Activated CD8-positive, alpha-beta memory T cell treated with anti-CD3 and anti-CD28 coated beads, Interleukin-2, amount 50 U/mL, for 4 hours (primary cell): Measurements from ENCODE around the gene RFX5.
A peak's percentile ranks its signal among the peaks of the same experiment; 100 is the strongest.

Source experiments
- DNase-seq: peaks from one replicate; pipeline ENCODE4 v3.0.0-alpha.2; 2020

RFX5 gene

GRCh38 chr1:151315565-151316235 is 31.4 kb downstream of the RFX5 start:
- no peak for DNase-seq

DNA sequence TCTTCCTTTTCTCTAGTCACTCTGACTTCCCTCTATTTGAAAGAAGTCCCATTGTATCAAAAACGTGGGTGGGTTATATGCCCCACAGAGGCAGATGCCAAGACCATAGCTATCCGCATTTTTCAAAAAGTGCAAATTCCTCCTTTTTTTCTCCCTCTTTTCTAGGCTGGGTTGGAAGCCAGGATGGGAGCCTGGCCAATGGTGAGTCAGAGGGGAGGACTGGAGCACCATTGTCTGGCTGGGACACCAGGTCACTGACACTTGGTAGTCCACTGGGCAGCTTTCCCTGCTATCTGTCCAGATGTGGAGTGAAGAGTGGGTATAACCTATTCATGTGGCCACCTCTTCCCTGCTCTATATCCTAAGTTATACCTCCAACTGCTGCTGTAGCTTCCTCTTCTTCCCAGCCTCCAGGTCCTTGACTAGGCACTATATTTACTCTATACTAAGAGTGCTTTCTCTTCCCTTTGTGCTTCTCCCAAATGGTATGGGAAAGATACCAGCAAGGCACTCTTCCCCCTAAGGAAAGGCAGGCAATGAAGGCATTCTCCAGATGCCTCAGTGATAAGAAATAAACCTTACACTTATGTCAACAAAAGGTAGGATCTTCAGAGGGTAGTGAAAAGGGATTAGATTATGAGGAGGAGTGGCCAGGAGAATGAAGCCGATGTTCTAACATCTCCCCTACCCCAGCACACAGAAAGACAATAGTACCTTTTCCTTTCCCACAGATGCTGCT is 32.7 kb downstream of the RFX5 start:
- no peak for DNase-seq

DNA sequence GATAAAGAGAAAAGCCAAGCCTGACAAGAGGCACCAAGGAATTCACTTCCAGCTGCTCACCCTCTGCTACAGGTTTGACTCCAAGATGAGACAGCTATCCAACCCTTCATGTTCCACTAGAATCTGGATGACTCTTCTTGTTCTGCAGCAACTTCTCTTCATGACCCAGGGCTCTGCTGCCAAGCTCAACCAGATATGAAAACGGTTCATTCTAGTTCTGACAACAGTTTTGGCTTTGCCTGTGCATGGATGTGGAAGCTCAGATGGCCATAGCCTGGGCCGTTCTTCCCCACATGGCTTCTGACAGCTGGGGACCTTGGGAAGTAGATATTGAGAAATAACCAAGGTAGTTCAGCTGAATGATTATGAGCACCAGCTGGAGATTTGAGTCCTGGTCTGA is 33.6 kb downstream of the RFX5 start:
- no peak for DNase-seq

GRCh38 chr1:151312826-151313225 is 34.2 kb downstream of the RFX5 start:
- no peak for DNase-seq

- no peak for DNase-seq
These were observed 34.6 kb downstream of the RFX5 start for GRCh38 chr1:151312411-151312810.

- peak; percentile 79 for DNase-seq
These were observed 35.3 kb downstream of the RFX5 start for GRCh38 chr1:151311589-151312331.

DNA sequence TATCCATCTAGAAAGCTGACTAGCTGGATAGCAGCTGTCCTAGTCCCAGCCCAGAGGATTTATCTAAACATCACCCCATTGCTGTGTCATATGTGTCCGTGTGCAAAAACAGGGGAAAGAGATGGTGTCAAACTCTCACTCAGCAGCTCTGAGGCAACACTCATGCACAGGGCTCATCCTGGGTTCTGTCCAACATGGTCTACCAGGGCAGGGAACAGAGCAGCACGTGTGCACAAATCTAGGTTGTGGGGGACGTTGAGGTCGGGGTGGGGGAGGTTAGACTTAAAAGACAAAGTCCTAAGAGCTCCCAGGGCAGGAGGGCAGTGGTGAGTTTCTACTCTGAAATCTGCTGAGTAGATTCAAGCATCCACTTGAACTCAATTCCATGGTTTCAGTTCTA is 36.0 kb downstream of the RFX5 start:
- DNase-seq: no peak

GRCh38 chr1:151309811-151310323 is 37.2 kb downstream of the RFX5 start:
- no peak for DNase-seq

DNA sequence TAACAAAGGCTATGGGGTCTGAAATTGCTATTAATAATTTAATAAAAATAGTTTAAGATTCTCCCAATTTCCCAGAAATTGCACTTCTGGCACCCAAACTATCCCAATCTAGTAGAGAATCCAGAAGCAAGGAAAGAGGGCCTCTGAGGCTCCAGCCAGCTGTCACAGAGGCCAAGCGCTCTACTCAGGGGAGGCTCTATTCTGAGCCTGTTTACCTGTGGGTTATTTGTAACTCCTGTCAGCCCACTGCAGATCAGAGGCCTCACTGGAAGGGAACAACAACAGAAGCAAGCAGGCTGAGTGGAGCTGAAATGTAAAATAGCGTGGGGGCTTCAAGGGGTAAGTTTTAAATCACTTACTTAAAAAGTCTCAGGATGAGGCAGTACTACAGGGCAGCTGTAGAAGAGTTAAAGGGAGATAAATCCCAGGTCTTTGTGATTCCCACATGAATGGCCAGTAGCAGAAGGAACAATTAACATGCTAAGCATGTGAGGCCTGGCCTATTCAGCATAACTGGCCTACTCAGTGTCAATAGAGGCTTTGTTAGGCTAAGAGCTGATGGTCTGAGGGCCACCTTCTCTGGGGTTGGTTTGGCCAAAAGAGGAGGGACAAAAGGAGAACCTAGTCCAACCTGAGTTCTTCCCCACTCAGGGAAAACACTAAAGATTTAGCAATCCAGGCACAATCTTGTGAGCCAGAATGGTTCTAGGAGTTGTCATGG is 52.1 kb downstream of the RFX5 start:
- no peak for DNase-seq

DNA sequence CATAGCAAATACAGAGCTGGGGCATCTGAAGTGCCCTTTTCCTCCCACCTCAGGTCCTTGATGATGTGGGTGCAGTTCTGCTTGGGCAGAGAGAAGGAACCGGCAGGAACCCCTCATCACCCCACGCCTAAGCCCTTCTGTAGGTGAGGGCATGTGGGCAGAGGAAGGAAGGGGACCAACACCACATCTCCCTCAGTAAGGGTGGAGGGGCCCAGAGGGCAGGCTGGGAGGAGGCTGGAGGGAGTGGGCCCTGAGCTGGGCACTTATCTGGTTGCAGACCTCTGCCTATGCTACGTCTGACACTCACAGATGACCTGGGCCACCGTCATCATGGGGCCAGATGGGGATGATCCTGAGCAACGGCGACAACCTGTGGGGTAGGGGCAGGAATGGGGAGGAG is 54.0 kb downstream of the RFX5 start:
- DNase-seq: no peak

DNA sequence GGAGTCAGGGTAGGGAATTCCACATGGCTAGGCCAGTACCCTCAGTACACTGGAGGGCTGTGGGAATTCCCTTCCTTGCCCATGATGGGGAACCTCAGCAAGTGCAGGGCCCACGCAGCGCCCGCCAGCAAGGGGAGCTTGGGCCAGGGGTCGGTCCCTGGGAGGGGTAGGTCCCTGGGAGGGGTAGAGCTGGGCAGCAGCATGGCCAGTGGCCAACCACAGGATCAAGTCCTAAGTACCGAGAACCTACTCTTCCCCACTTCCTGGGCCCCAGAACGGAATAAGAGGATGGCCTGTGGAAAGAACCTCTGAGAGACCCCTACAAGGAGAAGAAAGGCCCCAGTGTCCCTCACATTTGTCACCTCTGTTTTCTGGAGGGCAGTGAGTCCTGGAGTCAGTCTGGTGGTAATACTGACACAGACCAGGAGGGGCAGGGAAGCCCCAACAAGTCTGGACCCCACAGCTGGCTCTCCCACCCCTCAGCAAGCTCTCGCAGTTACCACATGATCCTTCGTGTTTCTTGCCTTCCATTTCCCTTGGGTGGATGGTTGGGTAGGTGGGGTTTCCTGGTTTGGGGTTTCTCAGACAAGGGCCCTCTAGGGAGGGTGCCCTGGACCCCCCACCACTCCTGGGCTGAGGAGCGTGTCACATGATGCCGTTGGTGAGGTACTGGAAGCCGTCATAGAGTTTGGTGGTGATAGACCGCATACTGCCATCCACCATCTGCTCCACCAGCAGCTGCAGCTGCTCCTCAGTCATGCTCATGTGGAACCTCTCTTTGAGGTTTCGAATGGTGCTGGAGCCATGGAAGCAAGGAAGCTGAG is 54.6 kb downstream of the RFX5 start:
- no peak for DNase-seq

DNA sequence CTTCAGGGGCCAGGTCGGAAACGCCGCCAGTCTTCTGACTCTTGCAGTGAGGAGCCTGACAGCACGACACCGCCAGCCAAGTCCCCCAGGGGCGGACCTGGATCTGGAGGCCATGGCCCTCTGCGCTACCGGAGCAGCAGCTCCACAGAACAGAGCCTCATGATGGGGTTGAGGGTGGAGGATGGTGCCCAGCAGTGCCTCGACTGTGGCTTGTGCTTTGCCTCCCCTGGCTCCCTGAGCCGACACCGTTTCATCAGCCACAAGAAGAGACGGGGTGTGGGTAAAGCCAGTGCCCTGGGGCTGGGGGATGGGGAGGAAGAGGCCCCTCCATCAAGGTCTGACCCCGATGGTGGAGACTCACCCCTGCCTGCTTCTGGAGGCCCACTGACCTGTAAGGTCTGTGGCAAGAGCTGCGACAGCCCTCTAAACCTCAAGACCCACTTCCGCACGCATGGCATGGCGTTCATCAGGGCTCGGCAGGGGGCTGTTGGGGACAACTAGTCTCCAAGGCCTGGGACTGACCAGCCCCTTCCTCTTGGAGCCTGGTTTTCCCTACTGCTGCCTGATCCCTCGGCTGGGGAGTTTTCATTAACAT is 56.2 kb downstream of the RFX5 start:
- DNase-seq: no peak
